GM23338 (cell line): Measurements from ENCODE around the gene SERAC1. TPM values are rescaled to one million over a fixed set of nuclear protein-coding genes. Genes with fewer than 3 reads are reported as not detected.

Experiments used
- ATAC-seq: fragments of 200-7000 bp; cut with Tn5 transposase; 3 replicates; pipeline ENCODE4 v1.9.1; 2020
- DNase-seq: peaks from one replicate; pipeline ENCODE4 v3.0.0-alpha.2; 2015; ENCODE audit warnings: low spot score
- H2AFZ ChIP-seq: fragments of 200-600 bp; sonication (generic); 2 replicates; pipeline ENCODE4 v1.8.0; 2016; ENCODE audit warnings: antibody characterized with exemption, mild to moderate bottlenecking, moderate library complexity
- H3F3A ChIP-seq: fragments of 200-600 bp; sonication (generic); replicated peaks from 2 replicates; pipeline ENCODE4 v1.8.0; 2017; ENCODE audit warnings: antibody characterized with exemption, mixed run types, low read depth
- H3K27ac ChIP-seq: fragments of 200-600 bp; sonication (generic); 2 replicates; pipeline ENCODE4 v1.6.1; 2016; ENCODE audit warnings: low read depth
- H3K27me3 ChIP-seq: fragments of 200-600 bp; sonication (generic); 2 replicates; pipeline ENCODE4 v1.8.0; 2016; ENCODE audit warnings: mild to moderate bottlenecking, mixed run types, moderate library complexity; ENCODE audit not compliant: insufficient read depth
- H3K36me3 ChIP-seq: fragments of 200-600 bp; sonication (generic); 2 replicates; pipeline ENCODE4 v1.8.0; 2016; ENCODE audit warnings: mild to moderate bottlenecking; ENCODE audit not compliant: insufficient read depth
- H3K4me1 ChIP-seq: fragments of 200-600 bp; sonication (generic); 2 replicates; pipeline ENCODE4 v1.8.0; 2016; ENCODE audit warnings: mild to moderate bottlenecking, moderate library complexity; ENCODE audit not compliant: insufficient read depth
- H3K4me2 ChIP-seq: fragments of 200-600 bp; sonication (generic); 2 replicates; pipeline ENCODE4 v1.7.1; 2017; ENCODE audit warnings: mixed run types
- H3K4me3 ChIP-seq: fragments of 200-600 bp; sonication (generic); 2 replicates; pipeline ENCODE4 v1.6.1; 2016; ENCODE audit warnings: mixed run types
- H3K79me2 ChIP-seq: fragments of 200-600 bp; sonication (generic); replicated peaks from 2 replicates; pipeline ENCODE4 v1.8.0; 2017; ENCODE audit warnings: mild to moderate bottlenecking; ENCODE audit not compliant: insufficient read depth
- H3K9me2 ChIP-seq: fragments of 200-600 bp; sonication (generic); 2 replicates; pipeline ENCODE4 v1.8.0; 2017; ENCODE audit not compliant: insufficient read depth
- H4K20me1 ChIP-seq: fragments of 200-600 bp; sonication (generic); replicated peaks from 2 replicates; pipeline ENCODE4 v1.8.0; 2017; ENCODE audit warnings: mild to moderate bottlenecking; ENCODE audit not compliant: insufficient read depth
- H3K27ac Mint-ChIP-seq: 2 replicates; pipeline ENCODE4 v1.8.0; 2020; ENCODE audit warnings: inconsistent platforms, mild to moderate bottlenecking, moderate library complexity, mixed read lengths
- H3K27me3 Mint-ChIP-seq: 3 replicates; pipeline ENCODE4 v1.8.0; 2022; ENCODE audit warnings: low read depth, mild to moderate bottlenecking, moderate library complexity, mixed read lengths, inconsistent platforms; ENCODE audit not compliant: insufficient read depth, poor library complexity
- H3K36me3 Mint-ChIP-seq: 3 replicates; pipeline ENCODE4 v1.8.0; 2021; ENCODE audit warnings: low read depth, mild to moderate bottlenecking, inconsistent platforms, moderate library complexity, mixed read lengths
- H3K4me1 Mint-ChIP-seq: 3 replicates; pipeline ENCODE4 v1.8.0; 2020; ENCODE audit warnings: mild to moderate bottlenecking, inconsistent platforms, mixed read lengths
- H3K4me3 Mint-ChIP-seq: 3 replicates; pipeline ENCODE4 v1.8.0; 2021; ENCODE audit warnings: moderate library complexity, mild to moderate bottlenecking, inconsistent platforms, mixed read lengths
- H3K9me3 Mint-ChIP-seq: 3 replicates; pipeline ENCODE4 v1.8.0; 2020; ENCODE audit warnings: moderate library complexity, mild to moderate bottlenecking, inconsistent platforms, mixed read lengths
- CREB1 ChIP-seq: fragments of 250-450 bp; sonication (Bioruptor Pico); IDR thresholded peaks from 2 replicates; pipeline ENCODE4 v1.5.0; 2020; ENCODE audit warnings: low read depth, mild to moderate bottlenecking, moderate library complexity
- EZH2 ChIP-seq: fragments of 200-600 bp; sonication (generic); IDR thresholded peaks from one replicate; pipeline ENCODE4 v1.8.0; 2017; ENCODE audit warnings: antibody characterized with exemption, mild to moderate bottlenecking, low read depth; ENCODE audit not compliant: unreplicated experiment
- EZH2phosphoT487 ChIP-seq: fragments of 200-600 bp; sonication (generic); IDR thresholded peaks from one replicate; pipeline ENCODE4 v1.8.1; 2018; ENCODE audit warnings: antibody characterized with exemption; ENCODE audit not compliant: unreplicated experiment
- POLR2AphosphoS5 ChIP-seq: IDR thresholded peaks from 2 replicates; pipeline ENCODE4 v1.6.1; 2016; ENCODE audit warnings: antibody characterized with exemption, low read depth
- STAT1 ChIP-seq: IDR thresholded peaks from one replicate; pipeline ENCODE4 v1.6.1; 2016; ENCODE audit warnings: antibody characterized with exemption; ENCODE audit not compliant: unreplicated experiment
- ZNF114 ChIP-seq: fragments of 250-450 bp; sonication (Bioruptor Pico); IDR thresholded peaks from 2 replicates; pipeline ENCODE4 v1.5.0; 2020; ENCODE audit warnings: mild to moderate bottlenecking, moderate library complexity
- ZNF331 ChIP-seq: fragments of 250-450 bp; sonication (Bioruptor Pico); IDR thresholded peaks from 2 replicates; pipeline ENCODE4 v1.5.0; 2020; ENCODE audit warnings: low read depth, mild to moderate bottlenecking, moderate library complexity
- polyA plus RNA-seq: library from polyadenylated mRNA; unstranded; fragments of >200 nt; fragmentation: Nextera tagmentation; extraction: Ambion mirVana; gene quantifications from 2 replicates; pipeline ENCODE4 v1.2.1, GENCODE V29; 2016
- total RNA-seq: library from RNA; depleted of rRNA; stranded (reverse); fragments of >200 nt; shearing (Covaris generic); gene quantifications from 2 replicates; pipeline ENCODE4 v1.2.3, GENCODE V29; 2014
- TF ChIP-seq, protein P1 (sequence below): IDR thresholded peaks from one replicate; pipeline ENCODE4 v1.6.1; 2018; ENCODE audit warnings: antibody characterized with exemption; ENCODE audit not compliant: unreplicated experiment
- TF ChIP-seq, protein P2 (sequence below): fragments of 250-450 bp; sonication (Bioruptor Pico); IDR thresholded peaks from 2 replicates; pipeline ENCODE4 v1.5.0; 2020; ENCODE audit warnings: mild to moderate bottlenecking, moderate library complexity
- TF ChIP-seq, protein P3 (sequence below): IDR thresholded peaks from 2 replicates; pipeline ENCODE4 v1.6.1; 2016; ENCODE audit warnings: antibody characterized with exemption

SERAC1 gene
- total and polyA plus RNA-seq, 2 experiments from 2014 or later, result 5.1 to 8.4 TPM

GRCh38 chr6:158174024-158174423 lies 6.0 kb upstream of the SERAC1 start:
- H3K9me3 Mint-ChIP-seq, result peaks cover 3% of the 10 kb centered on the region; the same call in 2 of the 3 replicates
- no peak overlapping the region for H3K4me2 ChIP-seq

GRCh38 chr6:158172001-158172400 lies 3.9 kb upstream of the SERAC1 start:
- no peaks in the 10 kb centered on the region for H3K9me2 ChIP-seq
- Mint-ChIP-seq H3K4me3 (no peak overlapping the region), H3K27ac (0 out of 2 replicates have a peak overlapping the region, but pooled peaks have one; percentile 12), H3K27me3 (peaks cover 5% of the 10 kb centered on the region), H3K4me1 (peaks cover 20% of the 10 kb centered on the region; the same call in 2 of the 3 replicates), H3K36me3 (peaks cover 10% of the 10 kb centered on the region; the same call in 2 of the 3 replicates), H3K9me3 (0 out of 3 replicates have a peak, but pooled peaks cover 2% of the 10 kb centered on the region)
- no peaks in the 10 kb centered on the region for H3K36me3 ChIP-seq
- H4K20me1 ChIP-seq, result no peaks in the 10 kb centered on the region
- H3K79me2 ChIP-seq, result no peaks in the 10 kb centered on the region
- H3K4me2 ChIP-seq, result 0 out of 2 replicates have a peak overlapping the region, but pooled peaks have one; percentile 50
- 0 out of 2 replicates have a peak, but pooled peaks cover 3% of the 10 kb centered on the region for H3F3A ChIP-seq
- H3K27me3 ChIP-seq, result peaks cover 4% of the 10 kb centered on the region
- DNase-seq (no peak), ATAC-seq (no peak)
- H2AFZ ChIP-seq, result no peak overlapping the region
- no peak overlapping the region for H3K27ac ChIP-seq
- peaks cover 13% of the 10 kb centered on the region; the same call in 1 of the 2 replicates for H3K4me1 ChIP-seq
- H3K4me3 ChIP-seq, result no peak overlapping the region
- TF ChIP-seq, protein P1, sequence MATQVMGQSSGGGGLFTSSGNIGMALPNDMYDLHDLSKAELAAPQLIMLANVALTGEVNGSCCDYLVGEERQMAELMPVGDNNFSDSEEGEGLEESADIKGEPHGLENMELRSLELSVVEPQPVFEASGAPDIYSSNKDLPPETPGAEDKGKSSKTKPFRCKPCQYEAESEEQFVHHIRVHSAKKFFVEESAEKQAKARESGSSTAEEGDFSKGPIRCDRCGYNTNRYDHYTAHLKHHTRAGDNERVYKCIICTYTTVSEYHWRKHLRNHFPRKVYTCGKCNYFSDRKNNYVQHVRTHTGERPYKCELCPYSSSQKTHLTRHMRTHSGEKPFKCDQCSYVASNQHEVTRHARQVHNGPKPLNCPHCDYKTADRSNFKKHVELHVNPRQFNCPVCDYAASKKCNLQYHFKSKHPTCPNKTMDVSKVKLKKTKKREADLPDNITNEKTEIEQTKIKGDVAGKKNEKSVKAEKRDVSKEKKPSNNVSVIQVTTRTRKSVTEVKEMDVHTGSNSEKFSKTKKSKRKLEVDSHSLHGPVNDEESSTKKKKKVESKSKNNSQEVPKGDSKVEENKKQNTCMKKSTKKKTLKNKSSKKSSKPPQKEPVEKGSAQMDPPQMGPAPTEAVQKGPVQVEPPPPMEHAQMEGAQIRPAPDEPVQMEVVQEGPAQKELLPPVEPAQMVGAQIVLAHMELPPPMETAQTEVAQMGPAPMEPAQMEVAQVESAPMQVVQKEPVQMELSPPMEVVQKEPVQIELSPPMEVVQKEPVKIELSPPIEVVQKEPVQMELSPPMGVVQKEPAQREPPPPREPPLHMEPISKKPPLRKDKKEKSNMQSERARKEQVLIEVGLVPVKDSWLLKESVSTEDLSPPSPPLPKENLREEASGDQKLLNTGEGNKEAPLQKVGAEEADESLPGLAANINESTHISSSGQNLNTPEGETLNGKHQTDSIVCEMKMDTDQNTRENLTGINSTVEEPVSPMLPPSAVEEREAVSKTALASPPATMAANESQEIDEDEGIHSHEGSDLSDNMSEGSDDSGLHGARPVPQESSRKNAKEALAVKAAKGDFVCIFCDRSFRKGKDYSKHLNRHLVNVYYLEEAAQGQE, result no peak
- no peak for TF ChIP-seq POLR2AphosphoS5
- TF ChIP-seq ZNF331 (CRISPR knock-in tag), result no peak
- no peak for TF ChIP-seq EZH2
- no peak for TF ChIP-seq ZNF114 (CRISPR knock-in tag)
- no peak for TF ChIP-seq EZH2phosphoT487
- TF ChIP-seq CREB1, result no peak
- TF ChIP-seq, protein P2, sequence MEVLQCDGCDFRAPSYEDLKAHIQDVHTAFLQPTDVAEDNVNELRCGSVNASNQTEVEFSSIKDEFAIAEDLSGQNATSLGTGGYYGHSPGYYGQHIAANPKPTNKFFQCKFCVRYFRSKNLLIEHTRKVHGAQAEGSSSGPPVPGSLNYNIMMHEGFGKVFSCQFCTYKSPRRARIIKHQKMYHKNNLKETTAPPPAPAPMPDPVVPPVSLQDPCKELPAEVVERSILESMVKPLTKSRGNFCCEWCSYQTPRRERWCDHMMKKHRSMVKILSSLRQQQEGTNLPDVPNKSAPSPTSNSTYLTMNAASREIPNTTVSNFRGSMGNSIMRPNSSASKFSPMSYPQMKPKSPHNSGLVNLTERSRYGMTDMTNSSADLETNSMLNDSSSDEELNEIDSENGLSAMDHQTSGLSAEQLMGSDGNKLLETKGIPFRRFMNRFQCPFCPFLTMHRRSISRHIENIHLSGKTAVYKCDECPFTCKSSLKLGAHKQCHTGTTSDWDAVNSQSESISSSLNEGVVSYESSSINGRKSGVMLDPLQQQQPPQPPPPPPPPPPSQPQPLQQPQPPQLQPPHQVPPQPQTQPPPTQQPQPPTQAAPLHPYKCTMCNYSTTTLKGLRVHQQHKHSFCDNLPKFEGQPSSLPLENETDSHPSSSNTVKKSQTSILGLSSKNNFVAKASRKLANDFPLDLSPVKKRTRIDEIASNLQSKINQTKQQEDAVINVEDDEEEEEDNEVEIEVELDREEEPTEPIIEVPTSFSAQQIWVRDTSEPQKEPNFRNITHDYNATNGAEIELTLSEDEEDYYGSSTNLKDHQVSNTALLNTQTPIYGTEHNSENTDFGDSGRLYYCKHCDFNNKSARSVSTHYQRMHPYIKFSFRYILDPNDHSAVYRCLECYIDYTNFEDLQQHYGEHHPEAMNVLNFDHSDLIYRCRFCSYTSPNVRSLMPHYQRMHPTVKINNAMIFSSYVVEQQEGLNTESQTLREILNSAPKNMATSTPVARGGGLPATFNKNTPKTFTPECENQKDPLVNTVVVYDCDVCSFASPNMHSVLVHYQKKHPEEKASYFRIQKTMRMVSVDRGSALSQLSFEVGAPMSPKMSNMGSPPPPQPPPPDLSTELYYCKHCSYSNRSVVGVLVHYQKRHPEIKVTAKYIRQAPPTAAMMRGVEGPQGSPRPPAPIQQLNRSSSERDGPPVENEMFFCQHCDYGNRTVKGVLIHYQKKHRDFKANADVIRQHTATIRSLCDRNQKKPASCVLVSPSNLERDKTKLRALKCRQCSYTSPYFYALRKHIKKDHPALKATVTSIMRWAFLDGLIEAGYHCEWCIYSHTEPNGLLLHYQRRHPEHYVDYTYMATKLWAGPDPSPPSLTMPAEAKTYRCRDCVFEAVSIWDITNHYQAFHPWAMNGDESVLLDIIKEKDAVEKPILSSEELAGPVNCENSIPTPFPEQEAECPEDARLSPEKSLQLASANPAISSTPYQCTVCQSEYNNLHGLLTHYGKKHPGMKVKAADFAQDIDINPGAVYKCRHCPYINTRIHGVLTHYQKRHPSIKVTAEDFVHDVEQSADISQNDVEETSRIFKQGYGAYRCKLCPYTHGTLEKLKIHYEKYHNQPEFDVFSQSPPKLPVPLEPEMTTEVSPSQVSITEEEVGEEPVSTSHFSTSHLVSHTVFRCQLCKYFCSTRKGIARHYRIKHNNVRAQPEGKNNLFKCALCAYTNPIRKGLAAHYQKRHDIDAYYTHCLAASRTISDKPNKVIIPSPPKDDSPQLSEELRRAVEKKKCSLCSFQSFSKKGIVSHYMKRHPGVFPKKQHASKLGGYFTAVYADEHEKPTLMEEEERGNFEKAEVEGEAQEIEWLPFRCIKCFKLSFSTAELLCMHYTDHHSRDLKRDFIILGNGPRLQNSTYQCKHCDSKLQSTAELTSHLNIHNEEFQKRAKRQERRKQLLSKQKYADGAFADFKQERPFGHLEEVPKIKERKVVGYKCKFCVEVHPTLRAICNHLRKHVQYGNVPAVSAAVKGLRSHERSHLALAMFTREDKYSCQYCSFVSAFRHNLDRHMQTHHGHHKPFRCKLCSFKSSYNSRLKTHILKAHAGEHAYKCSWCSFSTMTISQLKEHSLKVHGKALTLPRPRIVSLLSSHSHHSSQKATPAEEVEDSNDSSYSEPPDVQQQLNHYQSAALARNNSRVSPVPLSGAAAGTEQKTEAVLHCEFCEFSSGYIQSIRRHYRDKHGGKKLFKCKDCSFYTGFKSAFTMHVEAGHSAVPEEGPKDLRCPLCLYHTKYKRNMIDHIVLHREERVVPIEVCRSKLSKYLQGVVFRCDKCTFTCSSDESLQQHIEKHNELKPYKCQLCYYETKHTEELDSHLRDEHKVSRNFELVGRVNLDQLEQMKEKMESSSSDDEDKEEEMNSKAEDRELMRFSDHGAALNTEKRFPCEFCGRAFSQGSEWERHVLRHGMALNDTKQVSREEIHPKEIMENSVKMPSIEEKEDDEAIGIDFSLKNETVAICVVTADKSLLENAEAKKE (CRISPR knock-in tag), result no peak
- no peak for TF ChIP-seq STAT1

More at GRCh38 chr6:158174024-158174423, 6.0 kb upstream of the SERAC1 start:
- no peak overlapping the region for H3K27ac Mint-ChIP-seq
- H4K20me1 ChIP-seq, result no peaks in the 10 kb centered on the region
- no peak overlapping the region for H3K27ac ChIP-seq
- TF ChIP-seq STAT1, result no peak
- TF ChIP-seq, protein P3, sequence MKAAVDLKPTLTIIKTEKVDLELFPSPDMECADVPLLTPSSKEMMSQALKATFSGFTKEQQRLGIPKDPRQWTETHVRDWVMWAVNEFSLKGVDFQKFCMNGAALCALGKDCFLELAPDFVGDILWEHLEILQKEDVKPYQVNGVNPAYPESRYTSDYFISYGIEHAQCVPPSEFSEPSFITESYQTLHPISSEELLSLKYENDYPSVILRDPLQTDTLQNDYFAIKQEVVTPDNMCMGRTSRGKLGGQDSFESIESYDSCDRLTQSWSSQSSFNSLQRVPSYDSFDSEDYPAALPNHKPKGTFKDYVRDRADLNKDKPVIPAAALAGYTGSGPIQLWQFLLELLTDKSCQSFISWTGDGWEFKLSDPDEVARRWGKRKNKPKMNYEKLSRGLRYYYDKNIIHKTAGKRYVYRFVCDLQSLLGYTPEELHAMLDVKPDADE, result no peak
- TF ChIP-seq EZH2, result no peak
- no peak overlapping the region for H3K4me3 Mint-ChIP-seq
- ATAC-seq (no peak), DNase-seq (no peak)
- H3K27me3 Mint-ChIP-seq, result no peaks in the 10 kb centered on the region
- H3K36me3 ChIP-seq, result no peaks in the 10 kb centered on the region
- no peak overlapping the region for H2AFZ ChIP-seq
- no peak overlapping the region for H3K4me3 ChIP-seq
- H3K36me3 Mint-ChIP-seq, result peaks cover 24% of the 10 kb centered on the region
- H3K4me1 ChIP-seq, result peaks cover 13% of the 10 kb centered on the region; the same call in 1 of the 2 replicates
- H3F3A ChIP-seq, result no peaks in the 10 kb centered on the region
- no peaks in the 10 kb centered on the region for H3K79me2 ChIP-seq
- peaks cover 19% of the 10 kb centered on the region; the same call in 2 of the 3 replicates for H3K4me1 Mint-ChIP-seq
- no peaks in the 10 kb centered on the region for H3K27me3 ChIP-seq
- H3K9me2 ChIP-seq, result no peaks in the 10 kb centered on the region
